ENCODE results near the gene ZNF689. TPM values are rescaled to one million over a fixed set of nuclear protein-coding genes. Genes with fewer than 3 reads are reported as not detected.

The ZNF689 gene
- total RNA-seq, 1 donor from 2014 or later: 13.8 TPM

GRCh38 chr16:30650369-30651123 lies 40.4 kb upstream of the ZNF689 start, which contains the start of gene PRR14:
TSS of gene PRR14 (plus strand) at chr16:30650960. CDS start at chr16:30651646, 686 bp downstream.
- H3K4me3 ChIP-seq (ENCODE audit: low read depth, low read length): peak within 1 kb of the TSS; percentile 65
- no peaks in the 10 kb centered on the region for H3K27me3 ChIP-seq (ENCODE audit: control insufficient read depth, insufficient read depth, low read length)
- H3K36me3 ChIP-seq (ENCODE audit: control insufficient read depth, insufficient read depth, low read length): no peaks in the 10 kb centered on the region
- DNase-seq (ENCODE audit: low read depth): peak; percentile 95
- TF ChIP-seq CTCF (IDR thresholded peaks at IDR 0.05; ENCODE audit: insufficient read depth, low read length, poor library complexity, severe bottlenecking): peak; percentile 4

- peak overlapping the region; percentile 36 for H3K4me3 ChIP-seq (ENCODE audit: low read depth, low read length)
- H3K27me3 ChIP-seq (ENCODE audit: control insufficient read depth, insufficient read depth, low read length): no peaks in the 10 kb centered on the region
- H3K36me3 ChIP-seq (ENCODE audit: control insufficient read depth, insufficient read depth, low read length): no peaks in the 10 kb centered on the region
- no peak for DNase-seq (ENCODE audit: low read depth)
- TF ChIP-seq CTCF (IDR thresholded peaks at IDR 0.05; ENCODE audit: insufficient read depth, low read length, poor library complexity, severe bottlenecking): no peak
Measured at GRCh38 chr16:30649725-30650368, 39.7 kb upstream of the ZNF689 start.

GRCh38 chr16:30647274-30647571 lies 37.0 kb upstream of the ZNF689 start:
- DNase-seq (ENCODE audit: low read depth): no peak
- no peak for TF ChIP-seq CTCF (IDR thresholded peaks at IDR 0.05; ENCODE audit: insufficient read depth, low read length, poor library complexity, severe bottlenecking)
- no peak overlapping the region for H3K4me3 ChIP-seq (ENCODE audit: low read depth, low read length)
- H3K36me3 ChIP-seq (ENCODE audit: control insufficient read depth, insufficient read depth, low read length): no peaks in the 10 kb centered on the region
- H3K27me3 ChIP-seq (ENCODE audit: control insufficient read depth, insufficient read depth, low read length): no peaks in the 10 kb centered on the region

GRCh38 chr16:30645727-30646126 lies 35.5 kb upstream of the ZNF689 start:
- Histone ChIP-seq H3K27me3 (ENCODE audit: control insufficient read depth, insufficient read depth, low read length) (no peaks in the 10 kb centered on the region), H3K36me3 (ENCODE audit: control insufficient read depth, insufficient read depth, low read length) (no peaks in the 10 kb centered on the region), H3K4me3 (ENCODE audit: low read depth, low read length) (no peak overlapping the region)
- no peak for TF ChIP-seq CTCF (IDR thresholded peaks at IDR 0.05; ENCODE audit: insufficient read depth, low read length, poor library complexity, severe bottlenecking)
- DNase-seq (ENCODE audit: low read depth): no peak

- no peak for TF ChIP-seq CTCF (IDR thresholded peaks at IDR 0.05; ENCODE audit: insufficient read depth, low read length, poor library complexity, severe bottlenecking)
- H3K36me3 ChIP-seq (ENCODE audit: control insufficient read depth, insufficient read depth, low read length): no peaks in the 10 kb centered on the region
Measured at GRCh38 chr16:30644334-30644830, 34.2 kb upstream of the ZNF689 start.

More at GRCh38 chr16:30644334-30644830, 34.2 kb upstream of the ZNF689 start:
- Histone ChIP-seq H3K27me3 (ENCODE audit: control insufficient read depth, insufficient read depth, low read length) (no peaks in the 10 kb centered on the region), H3K4me3 (ENCODE audit: low read depth, low read length) (no peak overlapping the region)
- DNase-seq (ENCODE audit: low read depth): no peak
